Adrenal gland (tissue), 5 donors: ENCODE measurements around the gene RER1.

Source experiments
- CTCF ChIP-seq, 6 experiments: fragments of 450-650 bp in 4 of 6; fragments of 200-600 bp in 2 of 6; sonication (generic) in 1 of 6; IDR thresholded peaks; 1 replicate in 5 of 6; 2 replicates in 1 of 6; pipeline versions ENCODE4 v1.5.1 to v1.8.0; 2016 to 2021; ENCODE audit warnings: antibody characterized with exemption in 6 of 6, mild to moderate bottlenecking in 2 of 6, moderate library complexity in 1 of 6
- POLR2A ChIP-seq, 2 donors: fragments of 450-650 bp; IDR thresholded peaks; one replicate each; pipeline ENCODE4 v1.6.1; 2017; ENCODE audit warnings: antibody characterized with exemption in 2 of 2, mild to moderate bottlenecking in 2 of 2, moderate library complexity in 1 of 2
- donor health status: DM: no; HTN: no; CAD: no.

- no peak for TF ChIP-seq CTCF (IDR thresholded peaks at IDR 0.05)
- no peak for TF ChIP-seq POLR2A (IDR thresholded peaks at IDR 0.05)
Measured at GRCh38 chr1:2427051-2427450, 35.4 kb downstream of the RER1 start.
